VCaP (cell line): ENCODE results near the gene ACY1.
"Not testable (repeated sequence)": the region's sequence is repeated elsewhere in the genome, so short reads cannot be mapped to it uniquely, and the experiment has no call there.

Source experiments
- H3K27ac ChIP-seq: fragments of 450-650 bp; 2 replicates; pipeline ENCODE4 v1.5.1; 2017
- TF ChIP-seq, protein P1 (sequence below): fragments of 450-650 bp; conservative IDR thresholded peaks from 2 replicates; pipeline ENCODE4 v1.5.1; 2017; ENCODE audit warnings: mild to moderate bottlenecking, moderate library complexity

Gene ACY1

DNA sequence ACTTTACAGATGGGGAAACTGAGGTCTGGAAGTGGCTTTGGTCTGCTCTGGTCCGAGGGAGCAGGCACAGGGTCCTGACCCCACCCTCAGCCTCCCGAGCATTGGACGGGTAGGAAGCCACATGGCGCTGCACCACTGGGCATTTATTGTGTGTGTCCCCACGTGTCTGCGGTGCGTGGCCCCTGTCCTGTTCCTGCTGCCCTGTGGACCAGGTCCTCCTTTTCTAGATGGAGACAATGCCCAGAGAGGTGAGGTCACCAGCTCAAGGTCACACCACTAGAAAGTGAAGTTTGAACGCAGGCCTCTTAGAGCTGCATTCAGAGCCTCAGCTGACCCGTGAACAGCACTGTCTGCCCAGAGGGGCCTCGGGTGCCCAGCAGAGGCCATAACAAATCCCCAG lies 46.2 kb downstream of the ACY1 start:
- no peak overlapping the region for H3K27ac ChIP-seq
- TF ChIP-seq, protein P1, sequence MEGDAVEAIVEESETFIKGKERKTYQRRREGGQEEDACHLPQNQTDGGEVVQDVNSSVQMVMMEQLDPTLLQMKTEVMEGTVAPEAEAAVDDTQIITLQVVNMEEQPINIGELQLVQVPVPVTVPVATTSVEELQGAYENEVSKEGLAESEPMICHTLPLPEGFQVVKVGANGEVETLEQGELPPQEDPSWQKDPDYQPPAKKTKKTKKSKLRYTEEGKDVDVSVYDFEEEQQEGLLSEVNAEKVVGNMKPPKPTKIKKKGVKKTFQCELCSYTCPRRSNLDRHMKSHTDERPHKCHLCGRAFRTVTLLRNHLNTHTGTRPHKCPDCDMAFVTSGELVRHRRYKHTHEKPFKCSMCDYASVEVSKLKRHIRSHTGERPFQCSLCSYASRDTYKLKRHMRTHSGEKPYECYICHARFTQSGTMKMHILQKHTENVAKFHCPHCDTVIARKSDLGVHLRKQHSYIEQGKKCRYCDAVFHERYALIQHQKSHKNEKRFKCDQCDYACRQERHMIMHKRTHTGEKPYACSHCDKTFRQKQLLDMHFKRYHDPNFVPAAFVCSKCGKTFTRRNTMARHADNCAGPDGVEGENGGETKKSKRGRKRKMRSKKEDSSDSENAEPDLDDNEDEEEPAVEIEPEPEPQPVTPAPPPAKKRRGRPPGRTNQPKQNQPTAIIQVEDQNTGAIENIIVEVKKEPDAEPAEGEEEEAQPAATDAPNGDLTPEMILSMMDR: no peak

DNA sequence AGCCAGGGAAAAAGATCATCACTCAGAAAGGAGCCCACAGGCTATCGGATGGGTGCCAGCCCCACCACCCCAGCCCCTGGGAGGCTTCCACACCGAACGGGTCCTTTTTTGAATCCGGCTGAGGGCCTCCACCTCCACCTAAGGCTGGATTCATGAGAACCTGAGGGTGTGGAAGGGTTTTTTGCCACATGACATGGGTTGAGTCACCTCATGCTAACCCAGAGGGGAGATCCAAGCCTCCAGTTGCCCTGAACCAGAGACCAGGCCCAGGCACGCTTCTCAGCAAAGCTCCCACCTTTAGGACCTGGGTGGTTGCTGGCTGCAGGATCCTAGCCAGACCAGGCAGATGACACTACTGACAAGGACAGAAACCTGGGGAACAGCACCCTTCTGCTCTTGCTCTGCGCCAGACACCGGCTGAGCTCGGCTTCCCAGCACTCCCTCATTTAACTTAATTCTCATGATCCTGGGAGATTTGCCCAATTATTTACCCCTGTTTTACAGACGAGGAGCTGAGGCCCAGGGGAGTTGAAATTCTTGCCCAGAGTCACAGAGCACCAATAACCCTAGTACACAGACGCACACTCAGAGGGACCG lies 47.5 kb downstream of the ACY1 start:
- TF ChIP-seq, protein P1: no peak
- no peak overlapping the region for H3K27ac ChIP-seq

DNA sequence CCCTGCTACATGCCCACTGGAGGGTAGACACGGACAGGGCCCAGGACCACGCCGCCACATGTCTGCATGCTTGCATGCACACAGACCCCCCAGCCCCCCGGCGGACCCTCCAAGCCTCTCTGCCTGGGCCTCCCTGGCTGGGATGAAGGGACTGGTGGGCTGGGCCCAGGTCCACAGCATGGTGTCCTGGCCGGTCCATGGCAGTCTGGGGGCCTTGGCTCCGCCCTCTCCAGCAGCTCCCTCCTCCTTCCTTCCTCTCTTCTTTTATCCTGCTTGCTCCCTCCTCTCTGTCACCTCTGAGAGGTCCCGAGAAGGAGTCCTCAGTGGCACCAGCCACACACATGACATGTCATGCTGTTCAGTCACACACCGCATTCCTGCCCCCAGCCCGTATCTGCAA lies 48.6 kb downstream of the ACY1 start:
- TF ChIP-seq, protein P1: no peak
- H3K27ac ChIP-seq: no peak overlapping the region

DNA sequence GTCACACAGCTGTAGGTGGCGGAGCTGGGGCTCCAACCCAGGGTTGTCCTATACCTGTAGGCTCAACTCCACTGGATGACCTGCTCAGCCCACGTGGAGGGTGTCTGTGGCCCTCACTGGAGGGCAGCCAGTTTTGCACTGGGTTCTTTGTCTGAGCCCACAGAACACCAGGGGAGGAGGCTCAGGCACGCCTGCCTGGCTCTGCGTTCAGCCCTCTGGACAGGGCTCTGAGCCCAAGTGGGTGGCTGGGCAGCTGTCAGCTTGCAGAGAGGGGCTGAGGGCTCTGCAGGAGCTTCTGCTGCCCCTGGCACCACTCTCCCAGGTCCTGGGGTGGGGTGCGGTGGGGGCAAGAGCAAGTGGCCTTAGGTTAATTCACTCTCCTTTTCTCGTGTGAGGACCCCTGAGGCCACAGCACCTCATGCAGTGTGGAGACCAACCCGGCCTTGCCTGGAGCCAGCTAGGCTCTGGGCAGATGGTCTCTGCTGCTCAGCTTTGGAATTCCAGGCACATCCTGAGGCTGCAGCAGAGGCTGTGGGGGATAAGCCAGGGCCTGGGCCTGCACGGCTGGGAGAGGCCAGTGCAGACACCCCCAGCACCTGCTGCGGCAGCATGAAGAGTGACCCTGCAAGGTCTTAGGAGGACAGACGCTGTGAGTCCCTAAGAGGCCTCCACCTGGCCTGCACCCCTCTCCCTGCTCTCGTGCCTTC lies 49.5 kb downstream of the ACY1 start:
- TF ChIP-seq, protein P1: no peak
- no peak overlapping the region for H3K27ac ChIP-seq

DNA sequence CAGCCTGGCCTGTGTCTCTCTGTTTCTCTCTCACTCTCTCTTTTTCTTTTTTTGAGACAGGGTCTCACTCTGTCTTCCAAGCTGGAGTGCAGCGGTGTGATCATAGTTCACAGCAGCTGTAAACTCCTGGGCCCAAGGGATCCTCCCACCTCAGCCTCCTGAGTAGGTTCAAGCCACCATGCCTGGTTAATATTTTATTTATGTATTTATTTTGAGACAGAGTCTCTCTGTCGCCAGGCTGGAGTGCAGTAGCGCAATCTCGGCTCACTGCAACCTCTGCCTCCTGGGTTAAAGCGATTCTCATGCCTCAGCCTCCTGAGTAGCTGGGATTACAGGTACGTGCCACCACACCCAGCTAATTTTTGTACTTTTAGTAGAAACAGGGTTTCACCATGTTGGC lies 50.4 kb downstream of the ACY1 start:
- H3K27ac ChIP-seq: not testable (repeated sequence)

DNA sequence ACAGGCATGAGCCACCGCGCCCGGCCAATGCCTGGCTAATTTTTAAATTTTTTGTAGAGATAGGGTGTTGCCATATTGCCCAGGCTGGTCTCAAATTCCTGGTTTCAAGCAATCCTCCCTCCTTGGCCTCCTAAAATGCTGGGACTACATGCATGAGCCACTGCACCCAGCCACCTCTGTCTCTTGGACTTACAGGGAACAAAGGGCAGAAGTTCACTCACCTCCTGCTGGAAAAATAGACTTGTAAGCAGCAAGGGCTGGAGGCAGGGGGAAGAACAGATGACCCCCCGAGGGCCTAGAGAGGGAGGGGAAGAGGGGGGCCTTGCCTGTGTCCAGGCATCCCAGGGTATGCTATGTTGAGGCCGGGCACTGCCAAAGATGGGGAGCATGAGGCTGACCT lies 50.9 kb downstream of the ACY1 start:
- TF ChIP-seq, protein P1: no peak
- H3K27ac ChIP-seq: no peak overlapping the region

DNA sequence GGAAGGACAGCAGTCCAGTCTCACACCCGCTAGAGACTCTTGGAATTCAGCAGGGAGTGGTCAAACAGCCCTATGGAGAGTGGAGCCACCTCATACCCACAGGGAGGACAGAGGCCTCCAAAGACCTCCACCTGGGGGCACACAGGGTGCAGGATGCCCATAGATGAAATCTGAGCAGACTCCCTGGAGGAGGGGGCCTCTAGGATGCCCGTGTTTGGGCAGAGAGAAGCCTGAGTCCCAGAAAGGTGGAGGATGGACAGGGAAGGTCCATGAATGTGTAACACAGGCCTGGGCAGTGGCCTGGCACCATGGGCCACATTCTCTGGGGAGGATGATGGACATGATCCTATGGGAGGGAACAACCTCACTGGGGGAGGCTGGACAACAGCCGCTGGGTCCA lies 51.3 kb downstream of the ACY1 start:
- TF ChIP-seq, protein P1: no peak

DNA sequence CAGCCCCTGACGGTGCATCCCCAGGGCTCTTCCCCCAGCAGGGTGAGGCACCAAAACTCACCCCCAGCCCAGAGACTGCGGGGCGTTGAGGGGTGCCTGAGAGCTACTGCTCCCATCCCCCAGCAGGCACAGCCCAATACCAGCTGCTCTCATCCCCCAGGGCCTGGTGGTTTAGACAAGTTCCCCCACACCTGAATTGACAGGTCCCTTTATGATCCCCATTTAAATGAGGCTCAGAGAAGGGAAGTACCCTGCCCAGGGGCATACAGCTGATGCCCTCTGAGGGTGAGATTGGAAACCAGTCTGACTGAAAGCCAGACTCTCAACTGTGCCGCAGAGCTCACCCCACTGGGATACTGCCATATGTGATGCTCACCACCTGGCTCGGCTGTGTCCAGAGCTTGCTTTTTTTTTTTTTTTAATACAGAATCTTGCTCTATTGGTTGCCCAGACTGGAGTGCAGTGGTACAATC lies 52.9 kb downstream of the ACY1 start:
- H3K27ac ChIP-seq: no peak overlapping the region
- TF ChIP-seq, protein P1: no peak

More for the DNA sequence above, 51.3 kb downstream of the ACY1 start:
- no peak overlapping the region for H3K27ac ChIP-seq
